ENCODE measurements around the gene BHLHE23.
"Not testable (repeated sequence)": the region's sequence is repeated elsewhere in the genome, so short reads cannot be mapped to it uniquely, and the experiment has no call there.

The BHLHE23 gene

GRCh38 chr20:63043348-63044203, 36.8 kb upstream of the BHLHE23 start:
- no peak for DNase-seq (ENCODE audit: low read depth)

DNA sequence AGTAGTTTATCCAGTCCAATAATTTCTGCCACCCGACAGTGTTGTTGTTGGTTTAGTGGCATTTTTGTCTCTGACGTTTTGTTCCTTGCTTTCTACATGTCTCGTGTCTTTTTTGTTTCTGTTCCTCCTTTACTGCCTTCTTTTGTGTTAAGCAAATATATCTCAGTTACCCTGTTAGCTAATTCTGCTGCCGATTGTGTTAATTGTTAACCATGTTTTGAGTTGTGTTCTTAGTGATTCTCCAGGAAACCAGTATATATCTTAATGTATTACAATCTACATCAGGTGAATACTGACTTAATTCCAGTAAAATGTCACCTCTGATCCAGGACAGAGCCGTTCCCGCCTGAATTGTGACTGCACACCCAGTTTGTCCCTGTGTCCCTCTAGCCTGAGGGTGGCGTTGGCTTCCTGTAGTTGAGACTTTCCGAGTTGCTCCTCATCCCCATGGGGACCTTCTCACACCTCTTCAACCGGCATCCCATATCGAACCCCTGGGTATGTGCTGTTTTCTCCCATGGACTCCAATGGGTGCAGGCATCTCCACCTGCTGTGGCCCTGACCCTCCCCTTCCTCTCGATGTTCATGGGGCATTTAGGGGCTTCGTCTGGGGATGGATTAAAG, 35.8 kb upstream of the BHLHE23 start:
- no peak for DNase-seq (ENCODE audit: low read depth)

DNA sequence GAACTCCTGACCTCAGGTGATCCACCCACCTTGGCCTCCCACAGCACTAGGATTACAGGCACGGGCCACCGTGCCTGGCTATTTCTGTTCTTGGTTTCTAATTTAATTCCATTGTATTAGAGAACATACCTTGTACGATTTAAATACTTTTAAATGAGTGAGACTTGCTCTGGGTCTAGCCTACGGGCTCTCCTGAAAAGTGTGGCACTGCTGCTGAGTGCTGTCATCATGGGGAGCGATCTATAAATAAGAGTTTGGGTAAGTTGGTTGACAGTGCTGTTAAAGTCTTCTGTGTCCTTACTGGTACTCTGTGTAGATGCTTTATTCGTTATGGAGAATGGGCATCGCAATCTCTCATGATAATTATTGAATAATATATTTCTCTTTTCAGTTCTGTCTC, 35.0 kb upstream of the BHLHE23 start:
- no peak for DNase-seq (ENCODE audit: low read depth)

DNA sequence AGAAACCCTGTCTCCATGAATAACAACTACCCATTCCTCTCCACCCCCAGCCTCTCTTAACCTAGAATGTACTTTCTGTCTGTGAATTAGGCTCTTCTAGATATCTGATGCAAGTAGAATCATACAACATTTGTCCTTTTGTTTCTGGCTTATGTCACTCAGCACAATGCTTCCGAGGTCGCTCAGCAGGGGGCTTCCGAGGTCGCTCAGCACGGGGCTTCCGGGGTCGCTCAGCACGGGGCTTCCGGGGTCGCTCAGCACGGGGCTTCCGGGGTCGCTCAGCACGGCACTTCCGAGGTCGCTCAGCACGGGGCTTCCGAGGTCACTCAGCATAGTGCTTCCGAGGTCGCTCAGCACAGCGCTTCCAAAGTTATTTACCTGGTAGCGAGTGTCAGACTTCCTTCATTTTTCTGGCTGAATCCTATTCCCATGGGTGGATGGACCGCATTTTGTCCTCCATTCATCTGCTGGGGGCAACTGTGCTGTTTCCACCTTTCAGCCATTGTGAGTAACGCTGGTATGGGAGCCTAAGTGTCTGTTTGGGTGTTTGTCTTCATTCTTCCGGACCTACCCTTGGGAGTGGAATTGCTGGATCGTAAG, 31.0 kb upstream of the BHLHE23 start:
- DNase-seq (ENCODE audit: low read depth) = no peak

- no peak for DNase-seq (ENCODE audit: low read depth)
Observed at GRCh38 chr20:63036291-63036690, 29.5 kb upstream of the BHLHE23 start.

DNA sequence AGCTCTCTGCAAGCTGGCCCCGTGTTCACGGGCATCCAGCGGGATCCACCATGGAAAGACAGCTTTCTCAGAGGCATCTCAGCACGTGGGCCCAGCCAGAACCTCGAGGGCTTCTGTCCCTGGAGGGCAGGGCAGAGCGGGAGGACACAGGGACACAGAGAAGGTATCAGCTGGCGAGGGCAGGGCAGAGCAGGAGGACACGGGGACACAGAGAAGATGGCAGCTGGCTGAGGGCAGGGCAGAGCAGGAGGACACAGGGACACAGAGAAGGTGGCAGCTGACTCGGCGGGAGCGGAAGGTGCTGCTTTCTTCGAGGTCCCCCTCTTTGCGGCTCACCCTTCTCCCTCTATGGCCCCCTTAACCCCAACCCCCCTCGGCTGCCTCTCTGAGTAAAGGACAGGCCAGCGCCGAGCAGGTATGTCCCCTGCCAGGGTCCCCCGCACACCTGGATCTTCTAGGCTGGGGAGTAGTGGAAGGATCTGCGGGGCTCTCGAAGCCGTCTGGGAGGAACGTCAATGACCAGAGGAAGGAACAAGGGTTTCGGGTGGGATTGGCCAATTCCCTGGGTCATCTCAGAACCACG, 28.9 kb upstream of the BHLHE23 start:
- no peak for DNase-seq (ENCODE audit: low read depth)

- DNase-seq (ENCODE audit: low read depth) = not testable (repeated sequence)
Observed at GRCh38 chr20:63034710-63035602, 28.2 kb upstream of the BHLHE23 start.

GRCh38 chr20:63033794-63034709, 27.3 kb upstream of the BHLHE23 start:
- no peak for DNase-seq (ENCODE audit: low read depth)

- no peak for DNase-seq (ENCODE audit: low read depth)
Observed at GRCh38 chr20:63032861-63033793, 26.4 kb upstream of the BHLHE23 start.

DNA sequence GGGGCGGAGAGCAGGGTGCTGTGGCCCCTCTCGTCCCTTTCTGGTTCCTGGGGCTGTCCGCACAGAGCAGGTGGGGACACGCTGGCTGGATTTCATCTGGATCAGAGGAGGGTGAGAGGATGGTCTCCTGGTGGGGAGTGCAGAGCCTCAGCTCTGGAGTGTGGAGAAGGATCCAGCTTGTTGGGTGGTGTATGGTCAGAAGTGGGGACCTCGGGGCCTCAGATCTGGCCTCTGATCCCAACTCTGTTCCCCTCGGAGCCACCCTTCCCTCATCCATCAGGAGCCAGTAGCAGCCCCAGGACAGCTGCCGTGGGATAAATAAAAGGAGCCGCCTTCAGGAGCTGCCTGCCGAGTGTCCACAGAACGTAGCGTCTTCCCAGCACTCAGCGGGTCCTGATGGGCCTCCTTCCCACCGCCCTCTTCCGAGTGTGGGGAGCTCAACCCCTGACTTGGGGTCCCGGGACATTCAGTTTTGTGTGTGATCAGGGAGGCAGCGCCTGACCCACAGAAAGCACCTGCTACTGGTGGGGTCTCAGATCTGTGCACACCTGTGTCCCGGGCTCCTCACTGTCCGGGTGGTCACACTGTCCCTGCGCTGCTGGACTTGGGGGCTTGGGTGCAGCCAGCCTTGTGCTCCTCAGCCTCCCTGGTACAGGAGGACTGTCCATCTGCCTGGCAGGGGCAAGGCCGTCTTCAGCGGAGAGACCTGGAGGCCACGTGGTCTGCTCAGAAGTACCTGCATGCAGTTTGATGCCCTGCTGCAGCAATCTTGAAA, 25.4 kb upstream of the BHLHE23 start:
- DNase-seq (ENCODE audit: low read depth) = no peak

GRCh38 chr20:63031251-63032014, 24.7 kb upstream of the BHLHE23 start:
- DNase-seq (ENCODE audit: low read depth) = no peak

GRCh38 chr20:63029358-63030121, 22.8 kb upstream of the BHLHE23 start:
- DNase-seq (ENCODE audit: low read depth) = no peak

GRCh38 chr20:63028461-63028921, 21.7 kb upstream of the BHLHE23 start:
- DNase-seq (ENCODE audit: low read depth) = no peak

DNA sequence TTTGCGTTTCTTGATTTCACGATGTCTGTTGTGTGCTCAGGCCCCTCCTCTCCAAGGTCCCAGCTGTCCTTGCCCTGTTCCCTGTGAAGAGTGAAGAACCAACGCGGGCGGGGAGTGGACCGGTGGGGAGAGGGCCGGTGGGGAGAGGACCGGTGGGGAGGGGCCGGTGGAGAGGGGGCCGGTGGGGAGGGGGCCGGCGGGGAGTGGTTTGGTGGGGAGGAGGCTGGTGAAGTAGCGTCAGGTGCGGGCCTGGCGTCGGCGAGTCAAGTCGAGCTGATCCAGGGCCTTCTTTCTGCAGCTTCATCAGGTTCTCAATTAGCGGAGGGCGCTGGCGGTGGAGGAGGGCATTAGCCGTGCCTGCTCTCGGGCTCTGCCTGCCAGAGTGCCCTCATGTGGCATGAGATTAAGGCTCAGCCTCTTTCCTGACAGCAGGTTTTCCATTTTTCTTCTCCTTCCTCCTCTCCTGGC, 21.2 kb upstream of the BHLHE23 start:
- no peak for DNase-seq (ENCODE audit: low read depth)

DNA sequence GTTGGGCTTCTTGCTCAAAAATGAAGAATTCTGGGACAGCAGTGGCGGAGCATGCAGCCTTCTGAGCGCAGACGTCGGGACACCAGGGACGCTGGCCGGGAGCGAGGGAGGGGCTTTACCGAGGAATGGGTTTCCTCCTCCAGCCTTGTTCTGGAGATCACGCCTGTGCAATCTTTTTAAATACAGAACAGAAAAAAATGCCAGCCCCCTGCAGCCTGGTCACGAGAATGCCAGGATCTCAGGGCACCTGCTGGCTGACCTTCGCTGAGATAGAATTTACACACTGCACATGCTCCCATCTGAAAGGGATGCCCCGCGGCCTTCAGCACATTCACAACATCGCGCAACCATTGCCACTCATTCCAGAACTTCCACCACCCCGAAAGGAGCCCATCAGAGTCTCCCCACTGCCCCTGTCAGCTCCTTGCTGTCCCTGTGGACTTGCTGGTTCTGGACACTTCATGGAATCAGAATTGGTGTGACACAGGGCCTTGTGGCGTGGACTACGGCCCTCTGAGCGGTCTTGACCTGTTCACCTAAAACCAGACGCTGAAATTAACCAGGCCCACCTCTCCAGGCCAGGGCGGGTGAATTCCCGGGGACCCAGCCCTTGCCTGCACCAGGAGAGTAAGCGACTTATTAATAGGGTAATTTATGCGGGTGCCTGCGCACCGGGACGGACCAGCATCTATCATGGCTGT, 20.6 kb upstream of the BHLHE23 start:
- no peak for DNase-seq (ENCODE audit: low read depth)

GRCh38 chr20:63026582-63027165, 19.9 kb upstream of the BHLHE23 start:
- no peak for DNase-seq (ENCODE audit: low read depth)

Measured in activated T-cell treated with anti-CD3 and anti-CD28 coated beads for 1 hour (primary cell).